GM21515 (cell line): Measurements from ENCODE around the gene NDRG2.
A peak's percentile ranks its signal among the peaks of the same experiment; 100 is the strongest.

Experiments
- ATAC-seq: cut with Tn5 transposase; IDR thresholded peaks from one replicate; pipeline ENCODE4 v1.9.1; 2021; ENCODE audit not compliant: unreplicated experiment

The NDRG2 gene

GRCh38 chr14:21024585-21025370, at the start of gene NDRG2:
Gene NDRG2 (minus strand): TSS chr14:21025061. CDS start chr14:21023315, 1,746 bp downstream.
- no peak for ATAC-seq

- ATAC-seq = no peak
Measured at GRCh38 chr14:21073921-21074320, 49.1 kb upstream of the NDRG2 start.

GRCh38 chr14:21072781-21073339, 48.0 kb upstream of the NDRG2 start:
- ATAC-seq = no peak

GRCh38 chr14:21072031-21072473, 47.2 kb upstream of the NDRG2 start:
- no peak for ATAC-seq

- ATAC-seq = peak; percentile 66
Measured at GRCh38 chr14:21071225-21072030, 46.6 kb upstream of the NDRG2 start.

GRCh38 chr14:21070610-21071224, 45.9 kb upstream of the NDRG2 start:
- ATAC-seq = no peak

GRCh38 chr14:21070083-21070609, 45.3 kb upstream of the NDRG2 start, which contains the start of gene ARHGEF40:
Gene ARHGEF40 (plus strand): TSS chr14:21070304. CDS start chr14:21070397, 93 bp downstream.
- ATAC-seq = no peak

- no peak for ATAC-seq
Measured at GRCh38 chr14:21069388-21070082, 44.7 kb upstream of the NDRG2 start.

GRCh38 chr14:21068521-21069387, 43.9 kb upstream of the NDRG2 start:
- no peak for ATAC-seq

- ATAC-seq = no peak
Measured at GRCh38 chr14:21066882-21067502, 42.1 kb upstream of the NDRG2 start.

- ATAC-seq = no peak
Measured at GRCh38 chr14:21063479-21063878, 38.6 kb upstream of the NDRG2 start.

- ATAC-seq = no peak
Measured at GRCh38 chr14:21061347-21061668, 36.4 kb upstream of the NDRG2 start.

- ATAC-seq = no peak
Measured at GRCh38 chr14:21060614-21061346, 35.9 kb upstream of the NDRG2 start.

GRCh38 chr14:21059842-21060613, 35.2 kb upstream of the NDRG2 start:
- no peak for ATAC-seq

- ATAC-seq = no peak
Measured at GRCh38 chr14:21058903-21059302, 34.0 kb upstream of the NDRG2 start.

GRCh38 chr14:21057803-21058675, 33.2 kb upstream of the NDRG2 start, which contains the start of gene RNASE8:
Gene RNASE8 (plus strand): TSS chr14:21057822. CDS start chr14:21057893, 71 bp downstream.
- no peak for ATAC-seq
